Measurements from ENCODE around the gene CCDC28B.

The CCDC28B gene

DNA sequence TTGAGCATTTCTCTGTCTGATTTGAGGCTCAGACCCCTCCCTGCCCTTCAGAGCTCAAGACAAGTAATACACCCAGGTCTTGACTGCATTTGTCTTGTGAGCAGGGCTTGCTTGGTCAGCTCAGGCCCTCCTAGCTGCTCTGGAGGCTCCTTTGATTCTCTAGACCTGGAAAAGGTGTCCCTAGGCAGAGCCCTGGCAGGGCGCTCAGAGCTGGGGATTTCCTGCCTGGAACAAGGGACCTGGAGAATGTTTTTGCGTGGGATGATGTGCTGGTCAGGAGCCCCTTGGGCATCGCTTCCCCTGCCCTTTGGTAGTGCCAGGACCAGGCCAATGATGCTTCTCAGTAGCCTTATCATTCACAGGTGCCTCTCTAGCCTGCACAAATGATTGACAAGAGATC lies 4.9 kb upstream of the CCDC28B start:
- DNase-seq, result no peak

DNA sequence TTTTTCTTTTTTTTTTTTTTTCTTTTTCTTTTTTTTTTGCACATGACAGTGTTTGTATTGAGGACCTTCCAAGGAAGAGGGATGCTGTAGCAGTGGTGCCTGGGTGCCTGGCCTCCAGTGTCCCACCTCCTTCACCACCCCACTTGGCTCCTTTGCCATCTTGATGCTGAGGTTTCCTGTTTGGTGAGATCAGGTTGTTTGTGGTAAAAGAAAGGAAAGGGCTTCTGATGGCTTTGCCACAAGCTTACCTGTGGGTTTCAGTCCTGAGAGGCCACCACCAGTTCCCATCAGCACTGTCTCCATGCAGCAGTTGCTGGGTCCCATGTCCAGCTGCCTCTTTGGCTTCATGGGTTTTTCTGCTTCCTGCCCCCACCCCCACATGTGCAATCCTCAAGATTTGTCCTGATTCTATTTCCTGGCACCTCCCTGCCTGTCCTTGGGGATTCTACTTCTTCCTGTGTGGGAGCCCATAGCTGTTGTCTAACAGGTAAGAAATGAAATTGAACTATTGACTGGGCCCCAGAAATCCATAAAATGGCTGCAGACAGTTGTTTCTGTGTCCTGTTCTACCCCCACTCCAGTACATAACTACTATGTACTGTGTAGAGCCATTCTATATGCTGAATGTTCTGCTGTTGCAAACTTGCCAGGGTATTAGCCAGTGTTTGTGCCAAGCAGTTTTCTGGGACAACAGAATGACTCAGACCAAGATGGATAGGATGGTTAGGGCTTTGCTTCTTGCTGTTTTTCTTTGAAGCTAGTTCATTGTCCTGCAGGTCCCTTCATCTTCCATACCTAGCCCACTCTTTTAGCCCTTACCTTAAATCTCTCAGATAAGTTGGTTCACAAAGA lies 4.2 kb upstream of the CCDC28B start:
- DNase-seq, result no peak

DNA sequence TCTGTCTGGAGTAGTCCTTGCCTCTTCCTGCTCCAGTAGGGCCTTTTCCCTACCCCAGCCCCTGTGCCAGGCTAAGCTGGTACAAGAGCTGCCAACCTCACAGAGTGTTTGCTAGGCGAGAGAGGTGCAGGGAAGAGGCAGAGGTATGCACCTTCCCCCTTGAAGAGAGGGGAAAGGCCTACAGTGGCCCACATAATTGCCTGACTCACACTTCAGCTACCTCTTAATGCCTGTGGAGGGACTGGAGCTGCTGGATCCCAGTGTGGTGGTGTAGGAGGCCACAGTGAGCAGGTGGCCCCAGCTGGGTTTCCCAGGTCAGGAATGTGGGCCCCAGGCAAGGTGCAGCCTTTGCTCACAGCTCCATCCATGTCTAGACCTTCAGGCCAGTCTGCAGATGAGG lies 3.3 kb upstream of the CCDC28B start:
- DNase-seq, result no peak

DNA sequence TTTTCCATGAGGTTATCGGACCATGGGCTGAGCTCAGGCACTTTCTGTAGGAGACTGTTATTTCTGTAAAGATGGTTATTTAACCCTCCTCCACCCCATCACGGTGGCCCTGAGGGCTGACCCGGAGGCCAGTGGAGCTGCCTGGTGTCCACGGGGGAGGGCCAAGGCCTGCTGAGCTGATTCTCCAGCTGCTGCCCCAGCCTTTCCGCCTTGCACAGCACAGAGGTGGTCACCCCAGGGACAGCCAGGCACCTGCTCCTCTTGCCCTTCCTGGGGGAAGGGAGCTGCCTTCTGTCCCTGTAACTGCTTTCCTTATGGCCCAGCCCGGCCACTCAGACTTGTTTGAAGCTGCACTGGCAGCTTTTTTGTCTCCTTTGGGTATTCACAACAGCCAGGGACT lies 2.6 kb upstream of the CCDC28B start:
- DNase-seq, result no peak

DNA sequence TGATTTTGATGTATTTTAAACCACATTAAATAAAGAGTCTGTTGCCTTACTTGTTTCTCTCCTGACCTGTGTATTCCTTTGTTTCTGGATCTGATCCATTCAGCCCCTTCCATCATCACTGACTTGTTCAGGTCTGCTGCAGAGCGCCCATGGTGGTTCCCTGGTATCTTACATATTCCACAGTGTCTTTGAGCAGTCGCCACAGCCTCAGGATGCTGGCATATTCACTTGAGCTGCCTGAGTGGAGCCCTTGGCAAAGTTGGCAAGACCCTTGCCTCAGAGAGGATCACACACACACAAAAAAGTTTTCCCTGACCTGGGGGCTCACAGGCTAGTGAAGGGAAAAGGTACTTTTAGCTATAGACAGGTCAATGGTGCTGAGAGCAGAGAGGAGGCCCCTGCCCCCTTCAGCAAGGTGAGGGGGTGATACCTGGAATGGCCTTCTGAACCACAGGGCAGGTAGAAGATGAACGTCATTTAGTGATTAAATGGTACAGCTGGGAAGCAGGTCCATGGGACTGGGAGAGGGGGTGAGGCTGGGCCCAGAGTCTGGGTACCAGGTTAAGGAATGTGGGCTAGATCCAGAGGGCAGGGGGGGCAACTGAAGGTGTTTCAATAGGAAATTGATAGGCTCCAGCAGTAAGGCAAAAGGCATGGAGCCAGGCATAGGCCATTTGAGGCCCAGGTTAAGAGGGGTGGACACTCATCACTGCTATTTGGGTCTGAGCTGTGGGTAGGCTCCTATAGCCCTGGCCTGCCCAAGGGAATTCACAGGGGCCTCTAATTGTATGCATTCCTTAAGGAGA lies 2.0 kb upstream of the CCDC28B start:
- no peak for DNase-seq

DNA sequence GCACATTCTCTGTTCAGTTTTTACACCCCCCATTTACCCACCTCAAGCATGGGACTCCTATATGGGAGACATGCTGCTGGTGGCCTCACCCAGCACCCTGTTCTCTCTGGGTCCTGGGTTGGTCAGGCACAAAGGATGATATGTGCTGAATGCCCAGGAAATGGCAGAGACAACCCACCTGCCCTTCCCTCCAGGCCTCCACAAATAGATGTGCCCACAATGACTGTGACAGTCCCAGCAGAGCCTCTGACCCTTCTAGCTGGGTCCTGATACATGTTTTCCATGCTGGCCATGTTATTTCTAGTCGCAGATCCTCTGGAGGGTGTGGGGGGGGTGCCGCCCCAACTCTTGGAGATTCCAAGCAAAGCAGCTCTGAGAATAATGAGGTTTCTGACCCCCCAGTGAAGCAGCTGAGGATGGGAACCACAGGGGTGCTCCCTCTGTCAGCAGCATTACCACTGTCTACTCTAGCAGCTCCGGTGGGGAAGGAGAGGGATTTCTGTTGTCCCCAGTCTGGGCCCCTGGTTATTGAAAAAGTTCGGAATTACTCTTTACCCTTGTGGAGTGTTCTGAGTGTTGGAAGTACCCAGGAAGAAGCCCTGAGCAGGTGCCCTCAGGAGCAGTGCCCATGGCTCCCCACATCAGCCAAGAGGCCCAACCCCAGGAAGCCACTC lies 1.2 kb upstream of the CCDC28B start:
- no peak for DNase-seq

DNA sequence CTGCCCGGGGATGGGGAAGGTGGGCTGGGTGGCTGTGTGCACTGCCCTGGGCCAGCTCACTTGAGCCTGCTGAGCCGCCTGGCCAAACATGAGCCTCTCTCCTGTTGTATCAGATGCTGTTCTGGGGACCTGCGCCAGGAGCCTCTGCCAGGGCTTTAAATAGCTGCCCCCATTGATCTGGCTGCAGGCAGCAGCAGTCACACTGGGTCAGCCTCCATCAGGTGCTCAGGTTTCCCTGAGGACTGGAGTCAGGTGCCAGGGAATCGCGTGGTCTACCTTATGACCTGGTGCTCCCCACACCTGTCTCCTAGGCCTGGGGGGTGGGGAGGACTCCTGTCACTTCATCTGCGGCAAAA lies 700 bp upstream of the CCDC28B start:
- DNase-seq, result no peak

DNA sequence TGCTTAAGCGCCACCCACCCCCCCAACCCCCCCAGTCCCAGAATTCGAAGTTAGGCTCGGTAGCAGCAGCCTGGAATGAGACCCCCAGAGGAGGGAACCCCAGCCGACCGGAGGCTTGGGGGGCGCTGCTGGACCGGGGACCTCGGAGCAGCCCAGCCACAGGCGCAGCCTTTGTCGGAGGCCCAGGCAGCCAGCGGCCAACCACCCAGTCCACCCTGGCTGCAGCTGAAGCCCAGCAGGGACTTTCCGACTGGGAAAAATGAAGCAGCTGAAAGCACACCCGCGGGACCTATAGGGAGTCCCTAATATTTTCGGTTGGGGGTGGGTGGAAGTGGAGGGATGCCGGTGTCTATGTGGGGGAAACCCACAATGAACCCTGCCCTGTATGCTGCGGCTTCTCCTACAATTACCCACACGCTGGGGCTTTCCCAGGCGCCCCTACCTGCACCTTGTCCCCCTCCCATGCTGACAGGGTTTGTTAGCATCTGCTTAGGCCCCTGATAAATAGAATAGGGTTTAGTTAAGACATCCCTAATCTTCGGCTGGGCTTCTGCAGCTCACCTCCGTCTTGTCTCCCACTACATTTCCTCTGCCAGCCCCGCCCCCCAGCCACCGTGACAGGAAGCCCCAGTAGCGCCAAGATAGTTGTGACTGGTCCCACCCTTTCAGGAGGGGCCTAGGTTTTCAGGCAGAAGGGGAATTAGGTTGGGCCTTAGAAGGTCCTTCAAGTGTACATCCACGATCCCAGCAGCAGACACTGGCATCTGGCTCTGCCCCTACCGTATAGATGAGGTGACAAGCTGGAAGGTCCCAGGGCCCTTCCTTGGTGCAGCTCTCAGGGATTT lies 838 bp downstream of the CCDC28B start:
- peak; percentile 59 for DNase-seq

DNA sequence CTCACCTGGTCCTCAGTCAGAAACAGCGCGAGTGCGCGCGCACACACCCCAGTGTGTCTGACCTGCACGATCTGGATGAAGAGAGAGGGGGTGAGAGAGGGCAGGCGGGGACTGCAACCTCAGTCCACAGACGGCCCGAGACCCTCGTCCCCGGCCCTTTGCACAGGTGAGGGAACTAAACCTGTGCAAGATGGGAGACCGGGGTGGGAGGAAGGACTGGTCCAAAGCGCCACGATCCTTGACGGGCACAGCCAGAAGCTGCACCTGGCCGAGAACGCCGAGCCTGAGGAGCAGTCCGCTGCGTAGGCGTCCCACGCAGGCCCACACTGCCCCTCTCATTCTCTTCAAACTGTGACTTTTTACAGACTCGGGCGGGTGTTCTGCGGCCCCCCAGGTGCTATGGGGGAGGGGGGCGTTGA lies 4.6 kb downstream of the CCDC28B start:
- DNase-seq, result no peak

DNA sequence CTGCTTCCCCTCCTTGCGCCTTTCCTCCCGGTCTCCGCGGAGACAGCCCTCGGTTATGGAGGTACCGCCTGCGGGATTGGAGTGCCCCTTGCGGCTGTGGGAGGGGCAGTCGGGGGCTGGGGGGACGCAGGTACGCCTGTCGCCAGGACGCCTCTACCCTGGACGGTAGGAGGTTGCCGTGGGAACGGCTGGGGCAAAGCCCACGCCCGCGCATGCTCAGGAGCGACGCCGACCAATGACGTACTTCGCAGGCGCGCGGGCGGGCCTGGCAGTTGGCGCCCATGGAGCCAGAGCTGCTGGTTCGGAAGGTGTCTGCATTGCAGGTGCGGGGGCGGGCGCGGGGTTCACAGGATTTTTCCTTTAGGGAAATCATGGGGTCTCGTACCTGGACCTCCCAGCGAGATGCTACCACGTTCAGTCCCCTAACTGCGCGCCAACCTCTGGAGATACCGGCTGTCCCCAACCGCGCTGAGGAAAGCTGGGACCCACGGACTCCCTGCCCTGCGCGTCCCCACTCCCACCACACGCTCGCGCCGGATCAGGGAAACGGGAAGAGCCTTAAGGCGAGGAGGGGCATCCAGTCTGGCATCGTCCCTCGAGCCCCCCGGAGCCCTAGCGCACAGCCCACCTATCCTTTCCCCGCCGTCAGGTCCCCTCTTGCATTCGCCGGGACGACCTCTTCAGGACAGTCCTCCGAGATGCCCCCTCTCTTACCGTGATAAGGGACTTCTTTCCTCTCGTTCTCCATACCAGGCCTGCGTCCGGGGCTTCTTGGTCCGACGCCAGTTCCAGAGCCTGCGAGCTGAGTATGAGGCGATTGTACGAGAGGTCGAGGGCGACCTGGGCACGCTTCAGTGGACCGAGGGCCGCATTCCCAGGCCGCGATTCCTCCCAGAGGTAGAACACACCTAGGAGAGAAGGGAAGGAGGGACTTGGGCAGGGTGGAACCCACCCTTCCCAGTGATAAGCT lies 5.3 kb downstream of the CCDC28B start, which contains the start of gene IQCC:
Gene IQCC (plus strand): TSS at position 271 of the 970 bp plus-strand sequence. CDS start 11 bp downstream, at position 282.
- peak; percentile 77 for DNase-seq

DNA sequence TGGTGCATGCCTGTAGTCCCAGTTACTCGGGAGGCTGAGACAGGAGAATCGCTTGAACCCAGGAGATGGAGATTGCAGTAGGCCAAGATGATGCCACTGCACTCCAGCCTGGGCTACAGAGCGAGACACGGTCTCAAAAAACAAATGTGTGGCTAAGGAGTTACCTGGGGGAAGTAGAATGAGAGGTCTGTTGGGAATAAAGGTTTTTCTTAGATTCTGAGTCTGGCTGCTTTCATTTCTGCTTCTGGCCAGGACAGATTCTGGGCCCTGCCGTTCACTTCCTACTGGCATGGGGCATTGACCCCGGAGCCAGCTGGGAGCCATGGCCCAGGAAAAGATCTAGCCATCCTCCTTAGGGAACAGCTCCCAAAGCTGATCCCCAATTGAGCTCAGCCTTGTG lies 8.1 kb downstream of the CCDC28B start:
- DNase-seq, result no peak

DNA sequence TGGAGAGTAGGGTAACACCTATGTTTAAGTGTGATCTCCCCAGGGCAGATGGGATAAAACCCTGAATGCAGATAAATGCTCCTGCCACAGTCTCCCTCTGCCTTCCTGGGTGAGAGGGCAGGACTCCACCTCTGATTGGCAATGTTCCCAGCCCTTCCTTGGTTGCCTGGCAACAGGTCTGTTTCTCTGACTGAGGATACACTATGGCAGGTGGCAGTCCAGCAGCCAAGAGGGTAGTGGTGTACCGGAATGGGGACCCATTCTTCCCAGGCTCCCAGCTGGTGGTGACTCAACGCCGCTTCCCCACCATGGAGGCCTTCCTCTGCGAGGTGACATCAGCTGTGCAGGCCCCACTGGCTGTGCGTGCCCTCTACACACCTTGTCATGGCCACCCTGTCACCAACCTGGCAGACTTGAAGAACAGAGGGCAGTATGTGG lies 8.5 kb downstream of the CCDC28B start, which contains the start of gene DCDC2B:
Gene DCDC2B (plus strand): TSS at position 199 of the 438 bp plus-strand sequence. CDS start 5 bp downstream, at position 204.
- no peak for DNase-seq

DNA sequence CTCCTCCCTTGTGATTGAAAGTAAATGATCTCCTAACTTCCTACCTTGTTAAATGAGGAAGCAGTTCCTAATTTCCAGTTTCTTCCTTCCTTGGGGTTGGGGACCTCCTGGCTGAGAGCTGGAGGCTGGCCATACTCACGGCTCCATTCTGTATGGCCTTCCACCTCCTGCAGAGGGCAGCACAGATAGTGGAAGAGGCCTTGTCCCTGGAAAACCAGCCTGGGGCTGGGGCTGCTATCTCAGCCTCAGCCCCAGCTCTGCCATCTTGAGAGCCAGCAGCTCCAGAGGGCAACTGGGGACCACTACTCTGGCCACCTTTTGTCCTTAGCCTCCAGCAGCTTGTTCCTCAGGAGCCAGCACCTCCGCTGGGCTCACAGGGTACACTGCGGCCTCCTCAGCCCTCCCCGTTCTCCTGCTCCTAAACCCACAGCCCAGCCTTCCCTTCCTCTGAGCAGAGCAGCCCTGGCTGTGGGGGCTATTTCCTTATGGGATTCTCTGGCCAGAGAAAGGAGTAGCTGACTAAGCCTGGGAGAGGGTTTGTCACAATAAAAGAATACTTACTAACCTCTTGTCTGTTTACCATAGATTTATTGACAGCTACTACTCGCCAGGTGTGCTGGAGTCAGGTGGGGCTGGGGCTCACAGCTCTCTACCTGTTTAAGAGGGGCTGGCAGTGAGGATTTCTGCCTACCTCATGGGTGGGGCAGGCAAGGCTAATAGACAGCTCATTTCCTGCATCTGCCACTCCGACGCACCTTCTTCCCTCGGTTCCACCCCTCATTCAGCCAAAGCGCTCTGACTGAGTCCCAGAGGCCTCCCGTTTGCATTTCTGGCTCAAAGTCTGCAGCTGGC lies 15.5 kb downstream of the CCDC28B start:
- DNase-seq, result peak; percentile 35

DNA sequence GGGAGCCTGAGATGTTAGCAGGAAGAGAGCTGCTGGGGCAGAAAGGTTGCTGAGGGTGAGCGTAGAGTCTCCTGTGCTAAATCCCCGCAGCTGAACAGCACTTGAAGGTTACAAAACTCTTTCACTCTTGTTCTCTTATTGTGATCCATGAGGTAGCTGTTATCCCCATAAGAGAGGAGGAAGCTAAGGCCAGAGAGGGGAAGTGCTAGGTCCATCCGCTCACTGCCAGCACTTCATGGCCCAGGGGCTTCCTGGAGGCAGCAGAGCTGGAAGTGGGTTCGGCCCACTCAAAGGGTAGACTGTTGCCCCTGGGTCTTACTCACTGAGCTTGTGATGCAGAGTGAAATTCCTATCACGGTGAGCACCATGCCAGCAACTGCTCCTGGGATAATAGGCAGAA lies 16.2 kb downstream of the CCDC28B start:
- no peak for DNase-seq

DNA sequence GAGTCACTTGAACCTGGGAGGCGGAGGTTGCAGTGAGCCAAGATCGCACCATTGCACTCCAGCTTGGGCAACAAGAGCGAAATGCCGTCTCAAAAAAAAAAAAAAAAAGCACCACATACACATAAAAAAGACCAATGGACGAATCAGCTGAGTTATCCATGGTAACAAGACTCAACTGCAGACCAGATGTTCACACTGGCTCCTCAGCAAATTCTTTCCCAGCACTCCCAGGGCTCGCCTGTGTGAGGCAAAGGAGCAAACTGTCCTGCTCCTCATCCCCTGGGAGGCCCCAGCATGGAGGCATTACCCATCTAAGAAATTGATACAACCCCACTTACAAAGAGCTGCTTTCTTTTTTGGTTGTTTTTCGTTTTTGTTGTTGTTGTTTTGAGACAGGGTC lies 18.6 kb downstream of the CCDC28B start:
- DNase-seq, result no peak

DNA sequence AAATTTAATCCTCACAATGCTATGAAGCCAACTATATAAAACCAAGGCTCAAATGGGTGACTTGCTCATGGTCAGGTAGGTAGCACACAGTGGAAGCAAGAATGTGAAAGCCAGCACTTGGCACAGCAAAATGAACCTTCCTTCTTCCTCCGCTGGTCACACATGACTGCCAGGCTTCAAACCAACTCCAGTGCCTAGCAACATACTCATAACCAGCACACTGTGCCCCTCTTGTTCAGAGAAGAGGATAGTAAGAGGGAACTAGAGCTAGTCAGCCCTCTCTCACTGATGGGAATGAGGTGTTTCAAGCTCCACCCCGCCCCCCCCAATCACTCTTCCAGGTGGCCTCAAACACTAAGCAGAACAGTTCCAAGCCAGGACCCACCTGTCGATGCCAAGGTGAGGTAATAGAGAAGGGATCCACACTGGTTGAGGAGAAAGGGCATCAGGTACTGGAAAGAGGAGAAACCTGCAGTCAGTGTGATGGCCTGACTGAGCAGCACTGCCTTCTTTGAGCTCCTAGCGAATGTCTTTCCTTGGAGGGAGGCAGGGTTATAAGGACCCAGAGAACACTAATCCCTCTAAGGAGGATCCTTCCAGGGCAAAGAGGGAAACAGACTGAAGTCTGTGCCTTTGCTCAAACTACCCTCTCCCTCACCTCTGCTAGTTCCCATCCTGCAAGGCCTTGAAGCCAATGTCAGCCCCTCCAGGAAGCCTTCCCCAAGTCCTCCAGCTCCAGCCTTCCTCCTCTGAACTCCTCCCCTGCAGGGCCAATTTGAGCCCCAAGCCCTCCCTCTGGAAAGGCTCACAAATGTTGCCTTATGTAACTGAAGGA lies 20.6 kb downstream of the CCDC28B start:
- no peak for DNase-seq

DNA sequence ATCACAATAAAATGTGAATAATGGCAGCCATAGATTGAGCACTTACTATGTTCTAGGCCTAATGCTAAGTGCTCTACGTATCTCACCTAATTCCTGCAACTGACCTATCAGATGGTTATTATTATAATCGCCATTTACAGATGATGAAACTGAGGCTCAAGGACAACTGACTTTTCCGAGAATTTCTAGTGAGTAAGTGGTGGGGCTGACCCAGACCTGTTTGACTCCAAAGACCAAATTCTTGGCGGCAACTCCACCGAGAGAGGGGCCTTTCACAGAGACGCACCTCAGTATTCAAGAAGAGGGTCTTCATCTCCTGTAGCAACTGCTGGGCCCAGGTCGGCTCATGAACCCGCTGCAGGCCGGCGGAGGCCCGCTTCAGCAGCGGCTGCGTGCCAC lies 21.2 kb downstream of the CCDC28B start:
- no peak for DNase-seq

DNA sequence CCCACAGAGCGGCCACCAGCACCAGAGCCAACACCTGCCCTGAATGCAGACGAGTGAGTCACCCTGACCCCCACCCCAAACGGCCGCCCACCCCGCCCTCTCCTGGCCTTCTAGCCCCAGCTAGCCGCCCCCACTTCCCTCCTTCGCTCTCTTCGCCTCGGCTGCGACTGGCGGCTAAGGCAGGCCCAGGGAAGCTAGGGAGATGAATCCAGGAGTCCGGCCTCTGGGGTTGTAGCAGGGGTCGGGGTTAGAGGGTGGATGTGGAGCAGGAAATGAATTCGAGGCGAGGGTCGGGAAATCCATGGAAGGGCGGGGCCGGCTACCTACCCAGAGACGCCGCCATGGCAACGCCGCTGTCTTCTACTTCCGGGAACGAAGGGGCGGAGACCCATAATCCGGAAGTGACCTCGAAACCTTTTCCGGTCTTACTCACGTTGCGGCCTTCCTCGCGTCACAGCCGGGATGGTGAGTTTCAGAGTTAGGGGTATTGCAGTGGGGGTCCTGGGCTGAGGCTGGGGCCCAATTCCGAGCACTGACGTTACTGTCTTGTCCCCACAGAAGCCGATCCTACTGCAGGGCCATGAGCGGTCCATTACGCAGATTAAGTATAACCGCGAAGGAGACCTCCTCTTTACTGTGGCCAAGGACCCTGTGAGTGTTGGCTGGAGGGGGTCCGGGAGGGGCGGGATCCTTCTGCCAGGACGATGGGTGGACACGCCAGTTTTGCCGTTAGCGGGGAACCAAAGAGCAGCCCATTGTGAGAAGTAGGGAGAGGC lies 21.8 kb downstream of the CCDC28B start, which contains the start of the genes EIF3I and TMEM234:
Gene EIF3I (plus strand): TSS at position 428 of the 776 bp plus-strand sequence. CDS start 35 bp downstream, at position 463.
Gene TMEM234 (minus strand): TSS at position 374 of the 776 bp plus-strand sequence. CDS start 31 bp downstream, at position 343.
- peak; percentile 88 for DNase-seq
